NCI-H2107 treated with DMSO at 0.1 percent for 48 hours (cell line): Measurements from ENCODE around the gene A2M.

Source experiments
- DNase-seq: peaks from one replicate; lab custom pipeline; 2025; ENCODE audit not compliant: unreplicated experiment; lab: John Stamatoyannopoulos, UW

Gene A2M

GRCh38 chr12:9074484-9075137 lies 41.1 kb downstream of the A2M start:
- no peak for DNase-seq

GRCh38 chr12:9073076-9073475 lies 42.6 kb downstream of the A2M start:
- DNase-seq = no peak

- DNase-seq = no peak
Measured at GRCh38 chr12:9072481-9073038, 43.2 kb downstream of the A2M start.

- DNase-seq = no peak
Measured at GRCh38 chr12:9071969-9072368, 43.8 kb downstream of the A2M start.

DNA sequence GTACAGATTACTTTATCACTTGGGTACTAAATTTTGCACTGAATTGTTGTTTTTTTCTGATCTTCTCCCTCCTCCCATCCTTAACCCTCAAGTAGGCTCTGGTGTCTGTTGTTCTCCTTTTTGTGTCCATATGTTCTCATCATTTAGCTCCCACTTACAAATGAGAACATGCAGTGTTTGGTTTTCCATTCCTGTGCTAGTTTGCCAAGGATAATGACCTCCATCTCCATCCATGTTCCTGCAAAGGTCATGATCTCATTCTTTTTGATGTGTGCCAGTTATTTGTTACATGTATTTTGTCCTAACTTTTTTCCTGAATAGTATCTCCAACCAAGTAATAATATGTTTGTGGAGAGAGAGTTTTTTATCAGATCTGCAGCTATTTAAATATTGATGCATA lies 44.2 kb downstream of the A2M start:
- DNase-seq = no peak

- no peak for DNase-seq
Measured at GRCh38 chr12:9070351-9070750, 45.4 kb downstream of the A2M start.

DNA sequence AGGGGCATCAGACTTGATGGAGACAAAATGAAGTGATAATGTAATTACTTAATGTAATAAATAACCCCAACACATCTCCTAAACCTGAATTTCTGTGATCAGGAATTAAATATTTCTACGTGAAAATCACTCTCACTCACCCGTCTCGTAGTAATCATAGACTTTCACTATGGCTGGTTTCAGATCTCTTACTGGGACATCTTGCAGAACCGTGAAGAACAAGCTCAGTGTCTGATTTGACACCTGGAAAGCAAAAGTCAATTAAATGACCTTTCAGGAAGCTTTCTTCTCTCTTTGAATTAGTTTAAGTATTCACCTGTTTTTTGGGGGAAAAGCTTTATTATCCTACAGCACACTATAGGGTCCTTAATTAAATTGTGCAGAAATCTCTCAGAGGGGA lies 47.1 kb downstream of the A2M start:
- no peak for DNase-seq

- no peak for DNase-seq
Measured at GRCh38 chr12:9068086-9068485, 47.6 kb downstream of the A2M start.

GRCh38 chr12:9066755-9067423 lies 48.8 kb downstream of the A2M start:
- DNase-seq = no peak

GRCh38 chr12:9066183-9066623 lies 49.5 kb downstream of the A2M start:
- DNase-seq = no peak

- no peak for DNase-seq
Measured at GRCh38 chr12:9065607-9065856, 50.2 kb downstream of the A2M start.

GRCh38 chr12:9064815-9065606 lies 50.7 kb downstream of the A2M start:
- peak; percentile 11 for DNase-seq

DNA sequence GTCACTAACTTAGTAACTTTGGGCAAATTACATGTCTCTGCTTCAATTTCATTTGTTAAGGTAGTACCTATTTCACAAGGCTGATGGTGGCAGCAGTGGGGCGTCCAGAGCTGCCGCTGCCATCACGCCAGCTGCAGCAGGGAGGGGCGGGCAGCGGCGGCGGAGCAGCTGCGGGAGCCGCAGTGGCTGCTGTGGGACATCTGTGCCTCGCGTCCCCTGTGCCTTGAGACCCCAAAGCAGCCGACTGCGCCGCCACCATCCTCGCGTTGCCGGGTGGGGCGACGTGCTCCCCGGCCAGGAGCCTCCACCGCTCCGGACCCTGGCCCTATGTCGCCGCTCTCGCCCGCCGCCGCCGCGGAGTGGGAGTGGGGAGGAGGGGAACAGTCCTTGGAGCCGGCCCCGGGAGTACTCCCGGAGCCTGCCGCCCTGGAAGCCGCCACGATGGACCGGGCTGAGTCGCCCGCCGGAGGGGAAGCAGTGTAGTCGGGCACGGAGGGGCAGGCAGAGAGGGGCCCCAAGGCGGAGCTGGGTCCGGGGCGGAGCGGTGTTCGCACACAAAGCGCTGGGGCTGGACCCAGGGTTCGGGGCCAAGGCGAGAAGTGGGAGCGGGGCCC lies 51.4 kb downstream of the A2M start:
- peak; percentile 39 for DNase-seq

DNA sequence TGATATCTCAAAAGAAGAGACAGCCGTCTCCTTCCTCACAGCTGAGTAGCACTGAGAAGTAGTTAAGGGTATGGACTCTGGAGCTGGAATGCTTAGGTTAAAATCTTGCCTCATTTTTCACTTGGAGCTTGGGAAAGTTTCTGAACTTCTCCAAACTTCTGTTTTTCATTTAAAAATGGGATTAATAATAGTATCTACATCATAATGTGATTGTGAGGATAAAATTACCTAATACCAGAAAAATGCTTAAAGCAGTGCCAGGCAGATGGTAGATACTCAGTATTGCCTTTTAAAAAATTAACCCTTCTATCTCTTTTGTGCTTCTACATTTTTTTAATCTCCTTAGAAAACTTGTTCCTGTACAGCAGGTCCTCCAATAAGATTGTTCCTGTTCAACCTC lies 63.1 kb downstream of the A2M start:
- DNase-seq = no peak

DNA sequence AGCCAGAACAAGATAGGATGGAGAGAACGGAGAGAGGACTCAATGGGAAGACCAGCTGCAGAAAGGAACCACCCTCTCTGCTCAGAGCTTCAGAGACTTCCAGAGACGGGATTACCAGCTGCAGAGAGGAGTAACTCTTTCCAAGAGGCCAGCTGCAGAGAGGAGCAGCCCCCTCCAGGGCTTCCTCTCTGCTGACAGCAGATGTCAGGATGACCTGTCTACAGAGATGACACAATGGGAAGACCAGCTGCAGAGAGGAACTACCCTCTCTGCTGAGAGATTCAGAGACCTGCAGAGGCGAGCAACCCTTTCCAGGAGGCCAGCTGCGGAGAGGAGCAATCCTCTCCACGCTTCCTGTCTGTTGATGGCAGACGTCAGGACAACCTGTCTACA lies 64.6 kb downstream of the A2M start:
- no peak for DNase-seq

DNA sequence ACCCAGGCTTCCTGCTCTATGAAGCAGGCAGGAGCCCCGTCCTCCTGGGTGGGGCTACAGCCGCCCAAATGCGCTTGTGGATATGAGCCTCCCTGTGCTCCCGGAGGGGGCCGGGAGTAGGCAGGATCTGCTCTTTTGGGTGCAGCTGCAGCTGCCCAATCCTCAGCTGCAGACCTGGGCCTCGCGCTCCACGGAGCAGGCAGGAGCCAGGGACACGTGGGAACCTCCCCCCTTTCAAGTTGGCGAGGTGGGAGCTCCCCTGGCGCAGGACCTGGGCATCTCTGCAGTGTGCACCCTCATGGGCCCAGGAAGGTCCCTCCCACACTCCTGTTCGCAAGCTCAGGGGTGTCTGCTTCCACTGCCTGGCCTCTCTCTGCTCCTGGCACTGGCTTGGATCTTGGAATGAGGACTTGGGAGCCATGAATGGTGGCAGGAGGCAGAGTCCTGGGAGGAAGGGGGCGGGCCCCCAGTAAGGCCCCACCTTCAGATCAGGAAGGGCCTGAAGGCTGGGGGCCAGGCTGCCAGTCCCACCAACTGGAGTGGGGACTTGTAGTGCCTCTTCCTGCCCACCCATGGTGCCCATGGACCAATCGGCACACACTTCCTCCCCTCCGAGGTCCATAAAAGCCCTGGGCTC lies 65.1 kb downstream of the A2M start:
- DNase-seq = no peak

DNA sequence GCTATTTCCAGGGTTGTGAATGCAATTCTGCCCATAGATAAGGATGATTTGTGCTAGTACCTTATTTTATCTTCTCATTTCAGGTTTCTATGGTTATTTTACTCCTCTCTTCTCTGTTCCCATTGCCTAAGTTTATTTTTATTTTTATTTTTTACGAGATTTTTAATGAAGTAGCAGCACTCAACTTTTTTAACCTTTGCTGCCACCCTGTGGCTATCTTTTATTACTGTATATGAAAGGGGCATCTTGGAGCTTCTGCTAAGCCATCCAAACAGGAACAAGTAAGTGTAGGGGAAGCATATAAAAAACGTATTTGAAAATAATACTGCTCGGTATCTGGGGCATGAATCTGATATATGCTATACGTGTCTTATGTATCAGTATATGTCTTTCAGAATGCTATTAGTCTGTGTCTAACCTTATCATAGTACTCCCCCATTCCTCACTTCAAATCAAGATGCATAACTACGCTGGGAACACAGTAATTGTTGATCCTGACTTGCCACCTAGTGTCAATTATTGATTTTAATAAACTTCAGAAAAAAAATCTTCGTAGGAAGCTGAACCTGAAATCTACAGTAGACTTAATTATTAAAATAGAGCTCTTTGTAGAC lies 66.1 kb downstream of the A2M start:
- DNase-seq = no peak

- no peak for DNase-seq
Measured at GRCh38 chr12:9048930-9049329, 66.8 kb downstream of the A2M start.

GRCh38 chr12:9047105-9047504 lies 68.6 kb downstream of the A2M start:
- no peak for DNase-seq

GRCh38 chr12:9043766-9044165 lies 72.0 kb downstream of the A2M start:
- DNase-seq = no peak

GRCh38 chr12:9041321-9041720 lies 74.4 kb downstream of the A2M start:
- no peak for DNase-seq
